SKM-1 (cell line): ENCODE results near the gene DHX8.

Experiments
- DNase-seq: peaks from one replicate; lab custom pipeline; 2025; ENCODE audit not compliant: unreplicated experiment; lab: John Stamatoyannopoulos, UW

The DHX8 gene

DNA sequence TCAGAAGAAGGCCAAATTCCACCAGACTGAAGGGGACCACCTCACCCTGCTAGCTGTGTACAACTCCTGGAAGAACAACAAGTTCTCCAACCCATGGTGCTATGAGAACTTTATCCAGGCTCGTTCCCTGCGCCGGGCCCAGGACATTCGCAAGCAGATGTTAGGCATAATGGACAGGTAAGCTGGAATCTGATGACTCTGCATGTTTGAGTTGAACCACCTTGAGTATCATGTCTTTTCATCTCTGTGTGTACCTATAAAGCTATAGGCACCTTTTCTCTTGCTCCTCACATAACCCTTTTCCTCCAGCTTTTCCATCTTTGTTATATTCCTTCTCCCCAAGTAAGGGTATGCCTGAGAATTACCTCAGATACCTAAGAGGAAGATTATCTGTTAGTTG lies 37.6 kb downstream of the DHX8 start:
- DNase-seq = no peak

DNA sequence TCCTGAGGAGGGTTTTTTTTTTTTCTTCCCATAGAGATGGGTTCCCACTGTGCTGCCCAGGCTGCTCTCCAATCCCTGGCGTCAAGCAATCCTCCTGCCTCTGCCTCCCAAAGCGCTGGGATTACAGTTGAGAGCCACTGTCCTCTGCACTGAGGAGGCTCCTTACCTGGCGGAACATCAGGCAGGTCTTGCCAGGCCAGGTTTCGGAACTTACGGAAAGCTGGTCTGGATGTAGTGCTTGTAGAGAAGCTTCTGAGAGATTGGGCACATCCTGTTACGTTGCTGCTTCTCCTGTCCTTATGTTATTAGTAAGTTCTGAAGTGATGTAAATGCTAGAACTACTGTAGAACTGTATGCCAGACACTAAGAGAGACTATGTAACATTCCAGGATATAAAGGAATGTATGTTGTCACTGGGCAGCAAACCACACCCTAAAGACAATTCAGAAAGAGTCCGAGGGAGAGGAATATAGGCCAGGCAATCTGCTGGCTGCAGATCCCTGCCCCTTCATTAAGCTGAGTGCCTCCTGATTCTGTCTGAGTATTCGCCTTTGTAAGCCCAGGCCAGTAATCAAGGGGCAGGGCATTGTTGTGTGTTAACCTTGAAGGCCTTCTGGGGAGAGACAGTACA lies 41.3 kb downstream of the DHX8 start:
- DNase-seq = no peak

DNA sequence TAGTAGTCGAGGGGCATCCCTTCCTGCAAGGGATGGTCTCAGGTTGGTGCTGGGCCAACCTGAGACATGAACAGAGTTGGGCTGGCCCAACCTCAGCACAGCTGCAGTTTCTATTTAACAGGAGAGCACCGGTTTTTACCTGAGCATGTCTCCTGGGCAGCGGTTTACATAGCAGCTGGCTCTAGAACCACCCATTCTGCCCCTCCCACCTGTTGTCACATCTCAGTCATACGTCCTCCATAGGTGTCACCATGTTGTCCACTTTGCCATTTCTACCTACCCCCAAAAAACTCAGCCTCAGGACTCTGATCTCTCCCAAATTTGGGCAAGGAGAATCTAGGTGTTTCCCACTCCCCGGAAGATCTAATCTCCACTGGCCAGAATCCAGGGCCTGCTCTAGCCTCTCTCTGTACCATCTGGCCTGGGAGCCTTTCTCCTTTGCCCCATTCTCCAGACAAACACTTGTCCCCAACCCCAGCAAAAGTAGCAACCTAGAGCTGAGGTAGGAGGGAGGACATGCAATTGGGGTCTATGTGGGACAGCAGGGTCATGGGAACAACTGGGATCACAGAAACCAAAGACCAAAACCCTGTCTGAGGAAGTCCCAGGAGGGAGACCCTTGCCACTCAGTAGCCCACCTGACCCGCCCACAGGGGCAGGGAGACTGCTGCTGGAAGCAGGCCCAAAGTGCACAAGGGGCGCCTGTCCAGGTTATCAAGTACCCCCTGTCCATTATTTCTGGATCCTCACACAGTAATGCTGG lies 43.3 kb downstream of the DHX8 start:
- DNase-seq = no peak

DNA sequence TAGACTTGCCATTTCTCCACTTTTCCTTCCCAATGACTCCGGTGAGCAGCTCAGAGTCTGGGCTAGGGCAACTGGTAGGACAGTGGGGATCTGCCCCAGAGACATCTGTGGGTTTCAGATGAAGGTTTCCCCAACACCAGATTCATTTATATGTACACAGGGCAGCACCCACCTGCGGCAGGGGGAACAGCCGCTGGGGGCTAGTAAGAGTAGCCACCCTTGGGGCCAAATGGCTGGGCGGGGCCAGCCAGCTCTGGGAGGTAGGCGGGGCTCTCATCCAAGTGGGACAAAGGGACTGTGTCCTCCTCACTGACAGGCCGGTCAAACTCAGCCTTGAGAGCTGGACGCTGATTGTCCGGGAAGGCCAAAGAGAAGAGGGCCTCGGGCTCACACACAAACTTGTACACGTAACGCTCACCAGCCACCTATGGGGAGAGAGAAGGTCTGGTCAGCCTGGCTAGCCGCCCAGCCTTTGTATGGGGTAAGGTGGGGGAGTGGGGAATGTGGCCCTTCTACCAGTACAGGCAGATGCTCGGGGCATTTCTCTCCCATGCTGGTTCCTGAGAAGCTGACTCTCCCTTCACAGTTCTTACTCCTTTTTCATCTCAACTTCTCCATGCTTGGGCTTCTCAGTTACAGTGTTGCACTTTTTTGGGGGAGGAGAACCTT lies 44.7 kb downstream of the DHX8 start:
- no peak for DNase-seq

DNA sequence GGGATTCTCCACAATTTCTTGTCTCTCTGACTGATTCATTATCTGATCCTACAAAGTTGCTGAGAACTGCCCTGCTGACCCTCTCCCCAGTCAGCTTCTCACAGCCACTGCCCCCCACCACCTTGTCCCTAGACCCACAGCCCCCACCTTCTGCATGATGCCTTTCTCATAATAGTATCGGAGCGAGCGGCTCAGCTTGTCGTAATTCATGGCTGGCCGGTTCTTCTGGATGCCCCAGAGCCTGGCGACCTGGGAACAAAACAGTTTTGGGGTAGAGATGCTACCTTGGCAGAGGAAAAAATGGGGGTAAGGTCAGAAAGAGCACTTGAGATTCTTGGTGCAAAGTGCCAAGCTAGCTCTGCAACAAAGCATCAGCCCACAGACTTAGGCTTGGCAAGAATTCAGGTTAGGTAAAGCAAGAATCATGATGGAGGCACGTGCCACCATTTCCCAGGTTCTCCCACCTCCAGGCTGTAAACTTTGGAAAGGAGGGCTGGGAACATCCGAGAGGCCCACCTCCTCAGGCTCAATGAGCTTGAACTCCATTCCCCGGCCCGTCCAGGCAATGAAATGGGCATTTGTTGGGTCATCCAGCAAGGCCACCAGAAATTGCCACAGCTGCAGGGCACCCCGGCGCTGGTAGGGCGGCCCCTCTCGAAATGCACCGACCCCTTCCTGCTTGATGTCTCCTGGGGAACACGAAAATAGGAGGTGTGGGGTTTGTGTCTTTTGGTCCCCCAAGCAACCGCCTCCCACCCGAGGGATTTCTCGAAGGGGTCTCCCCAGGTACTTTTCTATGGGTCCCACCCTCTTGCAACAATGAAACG lies 45.4 kb downstream of the DHX8 start:
- DNase-seq = no peak

DNA sequence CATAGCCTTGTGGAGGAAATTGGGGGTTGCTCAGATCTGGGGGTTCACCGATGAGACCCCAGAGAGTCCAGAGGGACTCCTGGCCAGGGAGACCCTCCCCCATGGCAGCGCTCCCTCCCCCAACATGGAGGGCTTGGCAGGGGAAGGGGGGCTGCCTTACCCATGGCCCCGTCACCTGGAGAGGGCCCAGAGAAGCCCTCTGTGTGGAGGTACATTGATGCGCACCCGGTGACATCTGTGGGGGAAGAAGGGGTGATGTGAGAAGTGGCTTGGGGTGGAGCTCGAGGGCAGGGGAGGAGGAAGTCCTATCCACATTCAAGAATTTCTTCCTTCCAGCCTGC lies 46.1 kb downstream of the DHX8 start:
- DNase-seq = no peak

DNA sequence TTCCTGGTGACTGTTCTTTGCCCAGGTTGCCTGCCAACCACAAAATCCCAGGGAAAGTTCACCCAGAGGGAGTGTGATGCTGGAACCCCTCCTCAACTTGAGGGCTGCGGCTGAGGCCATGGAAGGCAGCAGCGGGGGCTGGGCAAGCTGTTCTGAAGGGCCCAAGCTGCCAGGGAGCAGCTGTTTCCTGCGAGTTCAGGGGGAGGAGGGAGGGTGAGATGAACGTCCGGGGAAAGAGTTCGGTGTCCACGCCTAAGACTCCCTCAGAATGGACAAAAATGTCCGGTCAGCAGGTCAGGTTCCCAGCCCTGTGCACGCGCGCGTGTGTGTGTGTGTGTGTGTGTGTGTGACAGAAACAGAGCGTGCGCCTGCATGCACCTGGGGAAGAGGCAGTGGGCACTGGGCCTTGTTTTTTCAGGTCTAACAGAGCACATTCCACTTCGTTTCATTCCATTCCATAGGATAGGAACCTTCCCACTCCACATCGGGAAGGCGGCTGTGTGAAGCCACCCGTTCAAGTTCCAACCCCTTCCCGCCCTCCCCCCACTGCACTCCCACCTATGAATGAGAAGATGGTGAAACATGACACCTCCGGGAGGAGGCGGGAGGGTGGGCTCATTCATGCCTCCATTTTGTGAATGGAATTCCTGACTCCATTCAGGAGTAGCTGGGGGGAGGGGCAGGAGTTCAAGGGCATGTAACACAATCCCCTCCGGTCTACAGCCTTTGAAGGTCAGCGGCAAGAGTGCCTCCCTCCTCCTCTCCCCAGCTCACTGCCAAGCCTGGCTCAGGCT lies 46.7 kb downstream of the DHX8 start:
- DNase-seq = no peak

DNA sequence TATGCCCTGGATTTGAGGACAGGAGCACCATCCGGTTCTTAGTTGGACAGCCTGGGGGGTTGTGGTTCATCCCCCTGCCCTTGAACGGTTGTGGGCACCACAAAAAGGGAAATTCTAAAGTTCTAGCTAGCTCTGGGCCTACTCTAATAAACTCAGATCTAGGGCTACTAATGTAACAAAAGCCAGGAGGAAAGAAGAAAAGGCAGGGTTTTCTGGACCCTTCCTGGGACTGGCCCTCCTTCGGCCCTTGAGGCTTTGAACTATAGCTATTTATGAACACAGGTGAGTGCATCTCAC lies 47.3 kb downstream of the DHX8 start:
- no peak for DNase-seq

DNA sequence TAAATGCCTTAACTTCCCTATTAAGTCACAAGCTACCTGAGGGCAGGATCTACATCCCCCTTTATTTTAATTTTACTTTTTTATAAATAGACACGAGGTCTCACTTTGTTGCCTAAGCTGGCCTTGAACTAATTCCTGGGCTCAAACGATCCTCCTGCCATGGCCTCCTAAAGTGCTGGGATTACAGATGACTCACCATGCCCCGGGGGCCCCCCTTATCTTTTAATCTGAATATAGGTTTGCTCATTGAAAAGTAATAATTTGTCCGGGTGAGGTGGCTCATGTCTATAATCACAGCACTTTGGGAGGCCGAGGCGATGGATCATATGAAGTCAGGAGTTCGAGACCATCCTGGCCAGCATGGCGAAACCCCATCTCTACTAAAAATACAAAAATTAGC lies 48.2 kb downstream of the DHX8 start:
- DNase-seq = no peak

DNA sequence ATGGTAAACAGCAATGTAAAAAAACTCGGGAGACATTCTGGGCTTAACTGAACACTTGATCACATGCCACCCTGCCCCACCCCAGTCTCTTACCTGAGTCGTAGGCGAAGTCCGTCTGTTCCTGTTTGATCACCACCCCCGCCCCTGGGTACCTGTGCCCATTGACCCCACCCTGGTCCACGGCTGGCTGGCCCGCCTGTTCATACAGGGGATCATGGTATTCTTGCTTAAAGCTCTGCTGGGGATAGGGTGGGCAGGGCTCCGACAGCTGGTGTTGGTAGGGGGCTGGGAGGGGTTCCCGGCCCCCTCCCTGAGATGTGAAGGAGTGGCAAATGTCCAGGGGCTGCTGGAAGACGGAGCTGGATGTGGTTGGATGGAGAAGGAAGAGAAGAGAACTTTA lies 48.8 kb downstream of the DHX8 start:
- DNase-seq = no peak

DNA sequence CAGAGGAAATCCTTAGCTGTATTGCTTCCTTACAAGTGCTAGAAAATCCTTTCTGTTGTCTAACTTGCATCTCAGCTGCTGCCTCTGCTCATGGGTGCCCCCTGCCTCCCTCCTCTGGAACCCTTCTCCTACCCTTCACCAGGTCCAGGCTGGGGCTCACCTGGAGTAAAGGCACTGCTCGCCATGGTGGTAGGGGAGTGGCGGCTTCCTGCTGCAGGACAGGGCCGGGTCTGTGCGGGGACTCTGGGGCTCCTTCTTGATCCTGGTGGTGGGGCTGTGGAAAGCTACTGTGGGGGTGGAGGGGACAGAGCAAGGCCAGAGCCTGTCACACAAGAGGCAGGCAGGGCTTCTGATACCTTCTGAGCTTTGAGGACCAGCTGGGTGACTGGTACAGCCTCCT lies 49.9 kb downstream of the DHX8 start:
- no peak for DNase-seq

DNA sequence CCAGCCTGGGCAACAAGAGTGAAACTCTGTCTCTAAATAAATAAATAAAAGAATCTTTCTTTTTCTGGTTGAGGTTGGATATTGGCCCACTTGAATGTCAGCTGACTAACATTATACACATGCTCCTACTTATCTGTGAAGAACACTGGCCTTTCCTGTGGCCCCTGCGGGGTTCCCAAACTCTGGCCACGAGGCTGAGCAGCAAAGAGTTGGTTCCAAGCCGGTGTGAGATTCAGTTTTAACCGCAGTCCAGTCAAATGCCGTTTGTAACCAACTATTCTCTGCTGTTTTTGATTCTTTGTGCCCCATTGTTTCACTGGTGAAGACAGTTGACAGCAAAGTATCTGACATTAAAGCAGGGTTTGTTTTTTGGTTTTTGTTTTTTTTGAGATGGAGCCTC lies 51.1 kb downstream of the DHX8 start:
- DNase-seq = no peak

DNA sequence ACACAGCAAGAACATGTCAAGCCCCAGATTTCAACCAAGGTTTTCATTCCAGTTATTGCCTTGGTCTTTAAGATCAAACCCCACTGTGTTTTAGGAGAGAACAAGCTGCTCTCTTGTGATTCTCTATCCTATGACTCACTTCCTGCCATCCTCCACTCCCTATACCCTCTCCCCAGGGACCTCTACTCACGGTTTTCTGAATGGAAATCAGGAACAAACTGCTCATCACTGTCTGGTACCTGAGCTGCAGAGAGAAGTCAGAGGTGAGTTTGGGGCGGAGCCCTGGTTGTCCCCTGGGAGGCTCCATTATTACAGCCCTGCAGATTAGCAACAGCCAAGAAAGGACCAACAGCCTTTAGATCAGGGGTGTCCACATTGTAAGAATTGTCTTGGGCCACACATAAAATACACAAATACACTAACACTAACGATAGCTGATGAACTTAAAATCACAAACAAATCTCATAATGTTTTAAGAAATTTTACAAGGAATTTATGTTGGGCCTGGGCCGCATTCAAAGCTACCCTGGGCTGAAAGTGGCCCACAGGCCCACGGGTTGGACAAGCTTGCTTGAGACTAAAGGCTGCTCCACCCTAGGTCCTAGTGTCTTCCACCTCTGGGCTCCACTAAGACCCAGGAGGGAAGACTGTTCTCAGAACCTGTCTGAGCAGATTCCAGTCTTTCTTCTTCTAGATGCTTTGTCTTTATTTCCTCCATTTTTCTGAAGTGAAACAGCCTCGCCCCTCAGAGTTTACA lies 52.6 kb downstream of the DHX8 start:
- DNase-seq = no peak

DNA sequence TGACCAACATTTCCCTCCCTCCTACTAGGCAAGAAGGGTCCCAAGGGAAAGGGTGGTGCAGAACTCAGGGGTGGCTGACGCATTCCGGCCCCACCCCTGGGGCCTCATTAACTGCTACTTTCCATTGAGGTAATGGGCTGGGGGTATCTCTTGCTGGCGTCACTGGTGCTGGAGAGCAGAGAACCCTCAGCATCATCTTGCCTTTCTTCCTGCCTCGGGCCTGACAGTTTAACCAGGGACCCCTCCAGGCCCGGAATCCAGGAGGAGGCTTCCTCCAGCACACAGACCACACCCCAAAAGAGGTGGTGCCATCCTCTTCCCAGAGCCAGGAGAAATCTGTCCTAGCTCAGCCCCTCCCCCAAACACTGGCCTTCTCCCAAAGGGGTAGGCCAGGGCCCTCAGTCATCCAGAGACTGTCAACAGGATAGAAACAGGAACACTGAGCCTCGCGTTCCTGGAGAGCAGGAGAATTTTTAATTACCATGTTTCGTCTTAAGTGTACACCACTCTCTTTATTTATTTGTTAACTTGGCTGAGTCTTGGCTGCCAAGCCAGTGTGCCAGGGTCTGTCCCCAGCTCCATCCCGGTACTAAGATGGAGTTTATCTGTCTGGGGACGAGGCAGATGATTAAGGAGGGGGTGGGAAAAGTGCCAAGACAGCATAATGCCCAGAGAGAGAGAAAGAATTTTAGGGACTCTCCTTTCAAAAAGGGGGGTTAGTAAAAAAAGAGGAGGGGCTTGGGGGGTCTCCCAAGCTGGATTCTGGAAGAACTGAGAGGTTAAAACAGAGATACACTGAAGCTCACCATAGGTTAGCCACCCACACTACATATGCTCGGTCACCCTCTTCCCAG lies 57.3 kb downstream of the DHX8 start:
- no peak for DNase-seq

DNA sequence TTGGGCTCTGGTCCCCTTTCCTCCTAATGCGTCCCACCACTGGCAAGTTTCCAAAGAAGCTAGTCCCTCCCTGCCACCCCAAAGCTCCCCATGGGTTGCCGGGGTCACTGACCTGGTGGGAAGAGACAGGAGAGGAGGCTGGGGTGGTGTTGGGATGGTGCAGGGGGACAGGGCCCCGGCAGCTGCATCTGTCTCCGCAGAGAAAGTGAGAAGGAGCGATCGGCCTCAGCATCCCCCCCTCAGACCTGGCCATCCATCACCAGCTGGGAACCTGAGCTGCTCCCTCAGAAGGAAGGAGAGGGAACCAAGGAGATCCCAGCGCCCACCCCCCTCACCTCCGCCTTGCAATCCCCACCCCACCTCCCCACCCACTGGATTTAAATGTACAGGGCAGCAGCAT lies 59.1 kb downstream of the DHX8 start:
- DNase-seq = no peak

DNA sequence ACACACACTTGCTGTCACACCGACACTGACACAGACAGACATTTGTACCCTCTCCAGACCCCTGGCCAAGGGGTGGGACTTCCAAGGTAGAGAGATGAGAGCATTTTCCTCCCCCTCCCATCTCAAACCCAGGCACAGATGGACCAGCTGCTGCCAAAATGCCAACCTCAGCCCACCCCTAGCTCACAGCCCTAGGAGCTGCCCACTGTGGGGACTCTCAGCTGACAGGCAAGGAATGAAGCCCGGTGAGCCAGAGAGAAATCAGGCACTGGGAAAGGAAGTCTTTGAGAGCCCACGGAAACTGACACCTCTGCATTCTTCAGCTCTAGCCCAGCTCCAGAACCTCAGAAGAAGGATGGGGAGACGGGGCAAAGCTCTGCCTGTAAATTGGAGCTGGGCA lies 59.5 kb downstream of the DHX8 start:
- DNase-seq = no peak

DNA sequence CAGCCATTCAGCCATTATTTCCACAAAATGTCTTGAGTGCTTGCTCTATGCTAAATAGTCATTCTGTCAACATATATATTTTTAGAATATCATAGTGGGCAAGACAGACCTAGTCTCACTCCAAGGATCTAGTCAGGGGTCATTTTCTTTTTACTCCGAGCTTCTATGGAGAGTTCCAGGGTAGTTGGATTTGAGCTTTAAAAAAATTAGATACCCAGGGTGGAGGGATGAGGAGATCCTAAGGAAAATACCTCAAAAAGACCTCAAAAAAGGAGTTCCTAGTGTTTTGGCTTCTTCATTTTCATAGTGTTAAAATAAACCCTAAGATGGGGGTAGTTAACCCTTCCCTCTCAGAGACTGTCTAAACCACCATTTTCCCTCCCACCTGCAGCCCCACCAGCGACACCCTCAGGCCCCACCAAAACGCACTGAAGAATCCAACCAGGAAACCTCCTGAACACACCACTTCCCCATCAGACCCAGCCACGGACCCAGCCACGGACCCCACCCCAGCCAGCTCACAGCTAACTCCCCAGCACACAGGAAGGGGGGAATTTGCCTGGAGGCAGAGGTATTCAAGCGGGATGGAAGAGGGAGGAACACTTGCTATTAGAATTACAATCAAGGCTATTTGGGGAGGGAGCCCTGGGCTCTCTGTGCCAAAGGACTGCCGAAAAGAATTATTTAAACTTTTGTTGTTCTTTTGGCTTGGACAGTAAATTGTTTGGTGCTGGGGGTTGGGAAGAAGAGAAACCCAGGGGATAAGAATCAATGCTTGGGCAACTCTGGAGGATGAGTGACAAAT lies 60.2 kb downstream of the DHX8 start:
- no peak for DNase-seq

DNA sequence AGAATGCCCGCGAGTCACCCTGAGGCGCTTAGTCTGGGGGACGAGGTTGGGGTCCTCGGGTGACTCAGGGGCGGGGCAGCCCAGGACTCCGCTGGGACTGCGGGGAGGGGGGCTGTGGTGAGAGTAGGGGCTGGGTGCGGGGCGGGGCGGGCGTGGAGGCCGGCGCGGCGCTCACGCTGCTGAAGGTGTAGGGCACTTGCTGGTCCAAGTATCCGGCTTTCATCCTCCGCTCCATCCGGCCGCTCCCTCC lies 61.5 kb downstream of the DHX8 start:
- no peak for DNase-seq
